ENCODE data around the gene TNS1. TPM values are rescaled to one million over a fixed set of nuclear protein-coding genes. Genes with fewer than 3 reads are reported as not detected.

Gene TNS1
- total RNA-seq, 1 donor: 48.9 TPM

GRCh38 chr2:217868911-217869334 is 133.9 kb downstream of the TNS1 start:
- Histone ChIP-seq H3K36me3 (ENCODE audit: insufficient read depth, low read length) (peaks cover 86% of the 10 kb centered on the region), H2AFZ (ENCODE audit: low read length) (no peak overlapping the region), H3K79me2 (ENCODE audit: insufficient read depth, low read length) (peaks cover 2% of the 10 kb centered on the region)

GRCh38 chr2:217868265-217868892 is 134.4 kb downstream of the TNS1 start:
- H4K20me1 ChIP-seq (ENCODE audit: insufficient read depth, low read length): peaks cover 30% of the 10 kb centered on the region
- TF ChIP-seq CTCF (IDR thresholded peaks at IDR 0.05; ENCODE audit: extremely low read depth, low read depth, low read length): no peak
- H3K4me3 ChIP-seq (ENCODE audit: insufficient read depth, low read length): no peak overlapping the region
- H3K9me3 ChIP-seq (ENCODE audit: low read depth, low read length): no peaks in the 10 kb centered on the region
- H3K36me3 ChIP-seq (ENCODE audit: insufficient read depth, low read length): peaks cover 88% of the 10 kb centered on the region
- no peak overlapping the region for H3K4me2 ChIP-seq (ENCODE audit: insufficient read depth, low read length)
- no peaks in the 10 kb centered on the region for H3K27me3 ChIP-seq (ENCODE audit: insufficient read depth, low read length)
- H2AFZ ChIP-seq (ENCODE audit: low read length): no peak overlapping the region
- DNase-seq (ENCODE audit: insufficient read length, low spot score, missing footprints): no peak
- peaks cover 2% of the 10 kb centered on the region for H3K79me2 ChIP-seq (ENCODE audit: insufficient read depth, low read length)
- peaks cover 6% of the 10 kb centered on the region for H3K4me1 ChIP-seq (ENCODE audit: insufficient read depth, low read length)
- H3K27ac ChIP-seq (ENCODE audit: low read depth, low read length): peak overlapping the region; percentile 40

More at GRCh38 chr2:217868911-217869334, 133.9 kb downstream of the TNS1 start:
- H3K4me2 ChIP-seq (ENCODE audit: insufficient read depth, low read length): no peak overlapping the region
- no peaks in the 10 kb centered on the region for H3K27me3 ChIP-seq (ENCODE audit: insufficient read depth, low read length)
- peaks cover 30% of the 10 kb centered on the region for H4K20me1 ChIP-seq (ENCODE audit: insufficient read depth, low read length)
- TF ChIP-seq CTCF (IDR thresholded peaks at IDR 0.05; ENCODE audit: extremely low read depth, low read depth, low read length): no peak
- H3K4me3 ChIP-seq (ENCODE audit: insufficient read depth, low read length): no peak overlapping the region
- peak; percentile 90 for DNase-seq (ENCODE audit: insufficient read length, low spot score, missing footprints)
- H3K27ac ChIP-seq (ENCODE audit: low read depth, low read length): peak overlapping the region; percentile 40
- no peaks in the 10 kb centered on the region for H3K9me3 ChIP-seq (ENCODE audit: low read depth, low read length)
- H3K4me1 ChIP-seq (ENCODE audit: insufficient read depth, low read length): peaks cover 6% of the 10 kb centered on the region

DNA sequence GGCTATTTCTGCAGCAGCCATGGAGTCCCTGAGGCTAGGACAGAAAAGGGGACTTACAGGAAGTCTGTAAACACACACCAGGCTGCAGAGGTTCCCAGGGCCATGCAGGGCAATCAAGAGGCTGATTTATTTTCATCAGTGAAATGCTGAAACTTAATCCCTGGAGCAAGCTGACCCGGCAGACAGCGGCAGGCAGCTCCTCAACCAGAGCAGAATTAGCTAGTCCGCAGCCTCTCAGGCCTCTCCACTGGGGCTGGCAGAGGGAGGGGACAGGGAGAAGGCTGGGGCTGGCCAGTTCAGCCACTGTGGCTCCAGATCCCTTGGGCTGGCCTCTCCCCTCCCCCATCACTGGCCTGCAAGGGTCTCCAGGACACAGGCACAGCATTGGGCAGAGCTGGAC is 136.3 kb downstream of the TNS1 start:
- Histone ChIP-seq H3K4me3 (ENCODE audit: insufficient read depth, low read length) (no peak overlapping the region), H3K27me3 (ENCODE audit: insufficient read depth, low read length) (no peaks in the 10 kb centered on the region), H3K36me3 (ENCODE audit: insufficient read depth, low read length) (peaks cover 80% of the 10 kb centered on the region), H3K9me3 (ENCODE audit: low read depth, low read length) (no peaks in the 10 kb centered on the region), H3K4me1 (ENCODE audit: insufficient read depth, low read length) (peaks cover 6% of the 10 kb centered on the region), H3K27ac (ENCODE audit: low read depth, low read length) (no peak overlapping the region), H4K20me1 (ENCODE audit: insufficient read depth, low read length) (peaks cover 18% of the 10 kb centered on the region), H3K4me2 (ENCODE audit: insufficient read depth, low read length) (no peak overlapping the region), H3K79me2 (ENCODE audit: insufficient read depth, low read length) (peaks cover 3% of the 10 kb centered on the region), H2AFZ (ENCODE audit: low read length) (no peak overlapping the region)
- peak; percentile 21 for DNase-seq (ENCODE audit: insufficient read length, low spot score, missing footprints)
- no peak for TF ChIP-seq CTCF (IDR thresholded peaks at IDR 0.05; ENCODE audit: extremely low read depth, low read depth, low read length)

- Histone ChIP-seq H3K79me2 (ENCODE audit: insufficient read depth, low read length) (peaks cover 3% of the 10 kb centered on the region), H2AFZ (ENCODE audit: low read length) (no peak overlapping the region), H3K4me1 (ENCODE audit: insufficient read depth, low read length) (peaks cover 6% of the 10 kb centered on the region), H3K4me3 (ENCODE audit: insufficient read depth, low read length) (no peak overlapping the region), H3K9me3 (ENCODE audit: low read depth, low read length) (no peaks in the 10 kb centered on the region), H4K20me1 (ENCODE audit: insufficient read depth, low read length) (peaks cover 11% of the 10 kb centered on the region), H3K4me2 (ENCODE audit: insufficient read depth, low read length) (no peak overlapping the region), H3K27ac (ENCODE audit: low read depth, low read length) (no peak overlapping the region), H3K36me3 (ENCODE audit: insufficient read depth, low read length) (peaks cover 72% of the 10 kb centered on the region), H3K27me3 (ENCODE audit: insufficient read depth, low read length) (no peaks in the 10 kb centered on the region)
- DNase-seq (ENCODE audit: insufficient read length, low spot score, missing footprints): peak; percentile 57
- TF ChIP-seq CTCF (IDR thresholded peaks at IDR 0.05; ENCODE audit: extremely low read depth, low read depth, low read length): no peak
These were observed 137.6 kb downstream of the TNS1 start for GRCh38 chr2:217864963-217865772.
